Vagina (tissue), 2 donors: ENCODE measurements around the gene CAPN2. TPM values are rescaled to one million over a fixed set of nuclear protein-coding genes. Genes with fewer than 3 reads are reported as not detected.

Experiments
- DNase-seq, 2 donors: peaks; one replicate each; pipeline ENCODE4 v3.0.0-alpha.2; 2017; ENCODE audit errors: extremely low spot score in 2 of 2
- H3K27ac ChIP-seq: fragments of 200-600 bp; sonication (generic); one replicate; pipeline ENCODE4 v1.5.1; 2019
- H3K27me3 ChIP-seq: fragments of 200-600 bp; sonication (generic); one replicate; pipeline ENCODE4 v1.5.1; 2019
- H3K36me3 ChIP-seq, 2 donors: fragments of 200-600 bp; sonication (generic); one replicate each; pipeline ENCODE4 v1.5.1; 2017 to 2019
- H3K4me1 ChIP-seq: fragments of 200-600 bp; sonication (generic); one replicate; pipeline ENCODE4 v1.5.1; 2019
- H3K4me3 ChIP-seq, 2 donors: fragments of 200-600 bp; sonication (generic); 1 replicate in 1 of 2; 2 replicates in 1 of 2; pipeline ENCODE4 v1.5.1; 2016 to 2019
- H3K9me3 ChIP-seq: fragments of 200-600 bp; sonication (generic); one replicate; pipeline ENCODE4 v1.5.1; 2019
- CTCF ChIP-seq, 3 experiments: fragments of 450-650 bp in 2 of 3; fragments of 200-600 bp in 1 of 3; sonication (generic) in 1 of 3; IDR thresholded peaks; one replicate each; pipeline ENCODE4 v1.5.1; 2017 to 2019; ENCODE audit warnings: antibody characterized with exemption in 3 of 3, mild to moderate bottlenecking in 2 of 3, moderate library complexity in 2 of 3
- POLR2A ChIP-seq, 2 donors: fragments of 450-650 bp; IDR thresholded peaks; one replicate each; pipeline ENCODE4 v1.6.1; 2017; ENCODE audit warnings: antibody characterized with exemption in 2 of 2, mild to moderate bottlenecking in 2 of 2, moderate library complexity in 2 of 2
- POLR2AphosphoS5 ChIP-seq, 2 donors: sonication (generic); formaldehyde crosslinking; IDR thresholded peaks; one replicate each; pipeline ENCODE4 v1.9.0; 2017; ENCODE audit warnings: antibody characterized with exemption in 2 of 2, mild to moderate bottlenecking in 2 of 2, low read depth in 1 of 2; ENCODE audit not compliant: insufficient read depth in 1 of 2
- intact Hi-C: fragments of 100-400 bp; cut with DNase I; formaldehyde crosslinking; loops from one replicate; pipeline ENCODE4 v1.15.1; 2023
- total RNA-seq: library from RNA; depleted of rRNA; stranded (reverse); fragments of >200 nt; gene quantifications from one replicate; pipeline ENCODE4 v1.2.3, GENCODE V29; 2016

The CAPN2 gene
- total RNA-seq: 208 TPM

GRCh38 chr1:223712194-223712849 is at the start of gene CAPN2:
CAPN2 (plus strand) TSS chr1:223712539; CDS start chr1:223712641, 102 bp downstream.
- H3K4me3 ChIP-seq: peak within 1 kb of the TSS; percentile 68 to 75
- no peaks in the 10 kb centered on the region for H3K9me3 ChIP-seq
- H3K27me3 ChIP-seq: no peaks in the 10 kb centered on the region
- H3K36me3 ChIP-seq: no peaks in the 10 kb centered on the region
- peaks cover 70% of the 10 kb centered on the region for H3K4me1 ChIP-seq
- H3K27ac ChIP-seq: peak within 1 kb of the TSS; percentile 96
- TF ChIP-seq CTCF (IDR thresholded peaks at IDR 0.05): peak; percentile 57 to 78 (median 58)
- TF ChIP-seq POLR2A (IDR thresholded peaks at IDR 0.05): peak in 1 of 2 donors; percentile 89
- TF ChIP-seq POLR2AphosphoS5 (IDR thresholded peaks at IDR 0.05; ENCODE audit: insufficient read depth in 1 of 2, low read depth in 1 of 2): peak in 1 of 2 donors; percentile 54
- intact Hi-C loops: loop anchor here (2.0 kb wide), 1 partner anchor 36 kb away; no protein-coding TSS in a partner anchor
- no peak for DNase-seq

GRCh38 chr1:223662943-223663342 is 49.4 kb upstream of the CAPN2 start:
- no peak for DNase-seq
- no peak overlapping the region for H3K27ac ChIP-seq
- H3K9me3 ChIP-seq: no peaks in the 10 kb centered on the region
- TF ChIP-seq POLR2AphosphoS5 (IDR thresholded peaks at IDR 0.05; ENCODE audit: insufficient read depth in 1 of 2, low read depth in 1 of 2): no peak
- H3K4me1 ChIP-seq: no peaks in the 10 kb centered on the region
- H3K4me3 ChIP-seq: no peak overlapping the region
- H3K36me3 ChIP-seq: no peaks in the 10 kb centered on the region
- intact Hi-C loops: no loop called here
- H3K27me3 ChIP-seq: no peaks in the 10 kb centered on the region

GRCh38 chr1:223664106-223664505 is 48.2 kb upstream of the CAPN2 start:
- H3K9me3 ChIP-seq: no peaks in the 10 kb centered on the region
- H3K27ac ChIP-seq: no peak overlapping the region
- no peaks in the 10 kb centered on the region for H3K36me3 ChIP-seq
- DNase-seq: no peak
- H3K4me1 ChIP-seq: no peaks in the 10 kb centered on the region
- TF ChIP-seq POLR2A (IDR thresholded peaks at IDR 0.05) (no peak), CTCF (IDR thresholded peaks at IDR 0.05) (no peak), POLR2AphosphoS5 (IDR thresholded peaks at IDR 0.05; ENCODE audit: insufficient read depth in 1 of 2, low read depth in 1 of 2) (no peak)
- H3K27me3 ChIP-seq: no peaks in the 10 kb centered on the region
- intact Hi-C loops: no loop called here
- H3K4me3 ChIP-seq: no peak overlapping the region

GRCh38 chr1:223665592-223666312 is 46.6 kb upstream of the CAPN2 start, which contains the start of gene CAPN8:
CAPN8 (minus strand) TSS chr1:223665701; CDS start chr1:223665646, 55 bp downstream.
- intact Hi-C loops: no loop called here
- no peak for DNase-seq
- H3K4me1 ChIP-seq: no peaks in the 10 kb centered on the region
- TF ChIP-seq POLR2A (IDR thresholded peaks at IDR 0.05): no peak
- no peak for TF ChIP-seq CTCF (IDR thresholded peaks at IDR 0.05)
- no peak for TF ChIP-seq POLR2AphosphoS5 (IDR thresholded peaks at IDR 0.05; ENCODE audit: insufficient read depth in 1 of 2, low read depth in 1 of 2)
- no peak within 1 kb of the TSS for H3K27ac ChIP-seq
- H3K36me3 ChIP-seq: no peaks in the 10 kb centered on the region
- no peaks in the 10 kb centered on the region for H3K27me3 ChIP-seq
- H3K4me3 ChIP-seq: no peak within 1 kb of the TSS
- H3K9me3 ChIP-seq: no peaks in the 10 kb centered on the region

GRCh38 chr1:223667484-223668182 is 44.7 kb upstream of the CAPN2 start:
- Histone ChIP-seq H3K4me3 (no peak overlapping the region), H3K27me3 (no peaks in the 10 kb centered on the region), H3K36me3 (no peaks in the 10 kb centered on the region), H3K4me1 (no peaks in the 10 kb centered on the region), H3K9me3 (no peaks in the 10 kb centered on the region), H3K27ac (no peak overlapping the region)
- intact Hi-C loops: no loop called here
- DNase-seq: no peak
- TF ChIP-seq POLR2AphosphoS5 (IDR thresholded peaks at IDR 0.05; ENCODE audit: insufficient read depth in 1 of 2, low read depth in 1 of 2) (no peak), POLR2A (IDR thresholded peaks at IDR 0.05) (no peak), CTCF (IDR thresholded peaks at IDR 0.05) (no peak)
